ENCODE results near the gene GSAP. TPM values are rescaled to one million over a fixed set of nuclear protein-coding genes. Genes with fewer than 3 reads are reported as not detected.
A peak's percentile ranks its signal among the peaks of the same experiment; 100 is the strongest.

GSAP gene
- polyA plus RNA-seq, 6 donors from 2014 or later: 37.6 to 102 (median 43.5) TPM

- peak overlapping the region in 5 of 6 donors; percentile 82 to 93 (median 90) for H3K27ac Mint-ChIP-seq
- no peaks in the 10 kb centered on the region for H3K9me3 Mint-ChIP-seq
- peaks cover 43 to 84% (median 76%) of the 10 kb centered on the region in 3 donors for H3K4me1 Mint-ChIP-seq
- ATAC-seq (ENCODE audit: low read depth in 2 of 2): no peak
- H3K4me3 Mint-ChIP-seq: peak overlapping the region; percentile 67 to 95 (median 91)
- H3K36me3 Mint-ChIP-seq: no peaks in the 10 kb centered on the region
- H3K27me3 Mint-ChIP-seq: no peaks in the 10 kb centered on the region
- DNase-seq: no peak
Observed at GRCh38 chr7:77413128-77413527, 3.0 kb downstream of the GSAP start.

- DNase-seq (no peak), ATAC-seq (ENCODE audit: low read depth in 2 of 2) (no peak)
- Mint-ChIP-seq H3K4me3 (no peak overlapping the region), H3K27me3 (no peaks in the 10 kb centered on the region), H3K4me1 (peaks cover 27 to 67% (median 59%) of the 10 kb centered on the region in 3 donors), H3K9me3 (no peaks in the 10 kb centered on the region), H3K36me3 (no peaks in the 10 kb centered on the region), H3K27ac (peak overlapping the region in 2 of 6 donors; percentile 16 to 44)
Observed at GRCh38 chr7:77409739-77410547, 6.2 kb downstream of the GSAP start.

GRCh38 chr7:77409005-77409738 is 7.0 kb downstream of the GSAP start:
- Mint-ChIP-seq H3K27ac (peak overlapping the region in 4 of 6 donors; percentile 38 to 62 (median 43)), H3K27me3 (no peaks in the 10 kb centered on the region), H3K36me3 (no peaks in the 10 kb centered on the region), H3K4me1 (peaks cover 21 to 59% (median 51%) of the 10 kb centered on the region in 3 donors), H3K9me3 (no peaks in the 10 kb centered on the region), H3K4me3 (peak overlapping the region in 1 of 8 donors; percentile 50)
- DNase-seq: no peak
- no peak for ATAC-seq (ENCODE audit: low read depth in 2 of 2)

GRCh38 chr7:77407906-77408305 is 8.2 kb downstream of the GSAP start:
- Mint-ChIP-seq H3K36me3 (peaks cover 8 to 11% of the 10 kb centered on the region in 2 donors), H3K27ac (peak overlapping the region in 2 of 6 donors; percentile 58 to 63), H3K4me1 (peaks cover 23 to 59% (median 39%) of the 10 kb centered on the region in 3 donors), H3K4me3 (no peak overlapping the region), H3K9me3 (no peaks in the 10 kb centered on the region), H3K27me3 (no peaks in the 10 kb centered on the region)
- no peak for DNase-seq
- no peak for ATAC-seq (ENCODE audit: low read depth in 2 of 2)

DNA sequence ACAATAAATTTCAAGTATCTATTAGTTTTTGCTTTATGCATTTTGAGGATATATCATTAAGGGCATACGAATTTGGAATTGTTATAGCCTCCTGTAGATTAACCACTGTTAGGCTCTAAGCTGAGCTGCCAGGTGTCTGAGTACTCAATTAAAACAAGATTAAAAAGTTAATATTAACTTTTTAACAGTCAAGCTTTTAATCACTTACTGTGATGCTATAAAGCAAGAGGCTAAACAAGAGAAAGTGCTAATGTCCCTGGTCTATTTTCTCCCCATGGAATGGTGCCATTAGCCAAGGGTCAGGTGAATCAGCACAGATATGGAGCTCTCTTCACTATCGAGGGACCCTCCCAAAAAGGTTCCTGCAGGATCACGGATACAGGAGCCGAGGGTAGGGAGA is 9.7 kb downstream of the GSAP start:
- peaks cover 8 to 15% of the 10 kb centered on the region in 2 donors for H3K36me3 Mint-ChIP-seq
- H3K4me1 Mint-ChIP-seq: peaks cover 25 to 51% (median 29%) of the 10 kb centered on the region in 3 donors
- H3K27ac Mint-ChIP-seq: no peak overlapping the region
- no peak overlapping the region for H3K4me3 Mint-ChIP-seq
- no peak for ATAC-seq (ENCODE audit: low read depth in 2 of 2)
- no peaks in the 10 kb centered on the region for H3K27me3 Mint-ChIP-seq
- no peak for DNase-seq
- no peaks in the 10 kb centered on the region for H3K9me3 Mint-ChIP-seq

DNA sequence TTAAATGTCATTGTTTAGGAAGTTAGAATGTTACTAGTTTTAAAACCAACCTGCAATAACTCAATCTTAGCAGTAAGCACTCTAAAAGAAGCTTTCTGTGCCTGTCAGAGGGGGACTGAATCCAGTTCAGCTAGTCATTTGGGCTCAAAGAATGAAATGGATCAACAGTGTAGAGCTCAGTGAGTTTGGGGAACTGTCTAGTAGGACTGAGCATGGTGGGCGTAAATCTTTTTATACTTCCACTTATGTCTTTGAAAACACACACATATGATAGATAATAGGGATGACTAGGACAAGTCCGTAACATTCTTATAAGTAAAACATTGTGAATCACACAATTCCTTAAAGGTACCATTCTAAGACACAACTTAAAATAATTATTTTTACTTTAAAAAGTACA is 11.5 kb downstream of the GSAP start:
- Mint-ChIP-seq H3K27me3 (no peaks in the 10 kb centered on the region), H3K4me3 (no peak overlapping the region), H3K36me3 (peaks cover 8 to 22% of the 10 kb centered on the region in 2 donors), H3K27ac (peak overlapping the region in 2 of 6 donors; percentile 5 to 57), H3K9me3 (no peaks in the 10 kb centered on the region), H3K4me1 (peaks cover 34 to 51% (median 36%) of the 10 kb centered on the region in 3 donors)
- DNase-seq (no peak), ATAC-seq (ENCODE audit: low read depth in 2 of 2) (no peak)

- DNase-seq (no peak), ATAC-seq (ENCODE audit: low read depth in 2 of 2) (no peak)
- Mint-ChIP-seq H3K9me3 (no peaks in the 10 kb centered on the region), H3K4me3 (no peak overlapping the region), H3K36me3 (peaks cover 8 to 22% of the 10 kb centered on the region in 2 donors), H3K4me1 (peaks cover 37 to 51% (median 41%) of the 10 kb centered on the region in 3 donors), H3K27me3 (no peaks in the 10 kb centered on the region), H3K27ac (peak overlapping the region in 2 of 6 donors; percentile 29 to 66)
Observed at GRCh38 chr7:77403957-77404356, 12.2 kb downstream of the GSAP start.

DNA sequence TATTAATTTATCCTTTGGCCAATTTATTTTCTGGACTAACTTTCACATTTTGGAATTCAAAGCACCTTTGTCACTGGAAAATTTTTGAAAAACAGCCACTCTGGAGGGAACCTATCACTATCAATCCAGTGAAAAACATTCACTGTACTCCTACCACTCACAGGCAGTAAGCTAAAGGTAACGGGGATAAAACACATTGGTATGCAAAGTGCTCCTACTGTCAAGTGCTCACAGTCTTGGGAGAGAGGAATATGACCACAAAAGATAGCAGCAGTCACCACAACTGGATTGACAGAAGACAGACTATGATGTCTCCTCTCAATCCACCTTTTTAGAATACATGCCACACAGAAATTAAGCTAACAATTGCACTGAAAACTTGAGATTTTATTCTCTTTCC is 13.3 kb downstream of the GSAP start:
- peak overlapping the region in 3 of 6 donors; percentile 60 to 83 (median 66) for H3K27ac Mint-ChIP-seq
- ATAC-seq (ENCODE audit: low read depth in 2 of 2) (no peak), DNase-seq (no peak)
- no peaks in the 10 kb centered on the region for H3K27me3 Mint-ChIP-seq
- peaks cover 27 to 46% (median 39%) of the 10 kb centered on the region in 3 donors for H3K4me1 Mint-ChIP-seq
- peaks cover 8 to 22% of the 10 kb centered on the region in 2 donors for H3K36me3 Mint-ChIP-seq
- H3K9me3 Mint-ChIP-seq: no peaks in the 10 kb centered on the region
- no peak overlapping the region for H3K4me3 Mint-ChIP-seq

DNA sequence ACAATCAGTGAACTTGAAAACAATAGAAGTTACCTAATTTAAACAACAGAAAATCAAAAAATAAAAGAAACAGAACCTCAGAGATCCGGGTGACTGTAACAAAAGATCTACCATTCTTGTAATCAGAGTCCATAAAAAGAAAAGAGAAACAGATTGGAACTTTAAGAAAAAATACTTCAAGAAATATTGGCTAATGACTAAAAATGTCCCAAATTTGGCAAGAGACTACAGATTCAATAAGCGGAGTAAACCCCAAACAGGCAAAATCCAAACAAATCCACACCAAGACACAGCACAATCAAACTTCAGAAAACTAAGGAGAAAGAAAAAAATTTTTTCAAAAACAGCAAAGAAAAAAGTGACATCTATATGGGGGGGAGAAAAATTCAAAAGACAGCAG is 15.1 kb downstream of the GSAP start:
- Mint-ChIP-seq H3K9me3 (no peaks in the 10 kb centered on the region), H3K4me1 (peaks cover 27 to 47% (median 39%) of the 10 kb centered on the region in 3 donors), H3K27me3 (no peaks in the 10 kb centered on the region), H3K27ac (peak overlapping the region in 5 of 6 donors; percentile 44 to 87 (median 53)), H3K36me3 (peaks cover 17 to 25% of the 10 kb centered on the region in 2 donors), H3K4me3 (peak overlapping the region in 5 of 8 donors; percentile 16 to 78 (median 35))
- ATAC-seq (ENCODE audit: low read depth in 2 of 2) (no peak), DNase-seq (no peak)

DNA sequence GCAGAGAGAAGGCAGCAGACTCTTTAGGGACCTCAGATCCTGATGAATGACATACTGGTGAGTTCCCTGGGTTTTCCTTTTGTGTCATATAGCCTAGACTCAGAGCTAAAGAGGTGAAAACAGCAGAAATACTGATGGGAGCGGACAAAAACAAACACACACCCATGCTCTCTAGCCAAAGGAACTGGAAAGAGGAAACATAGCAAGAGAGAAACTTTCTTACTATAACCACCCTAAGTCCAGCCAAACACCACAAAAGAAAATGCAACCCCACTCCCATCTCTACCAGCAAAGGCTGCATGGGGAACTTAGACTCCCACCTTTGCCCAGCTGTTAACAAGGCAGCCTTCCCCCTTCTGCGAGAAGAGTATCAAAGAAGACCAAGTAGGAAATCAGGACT is 16.3 kb downstream of the GSAP start:
- no peak for ATAC-seq (ENCODE audit: low read depth in 2 of 2)
- no peaks in the 10 kb centered on the region for H3K27me3 Mint-ChIP-seq
- DNase-seq: no peak
- no peaks in the 10 kb centered on the region for H3K9me3 Mint-ChIP-seq
- peaks cover 28 to 54% (median 45%) of the 10 kb centered on the region in 3 donors for H3K4me1 Mint-ChIP-seq
- peak overlapping the region; percentile 8 to 79 (median 42) for H3K27ac Mint-ChIP-seq
- peak overlapping the region in 5 of 8 donors; percentile 21 to 78 (median 48) for H3K4me3 Mint-ChIP-seq
- H3K36me3 Mint-ChIP-seq: peaks cover 26 to 35% of the 10 kb centered on the region in 2 donors

DNA sequence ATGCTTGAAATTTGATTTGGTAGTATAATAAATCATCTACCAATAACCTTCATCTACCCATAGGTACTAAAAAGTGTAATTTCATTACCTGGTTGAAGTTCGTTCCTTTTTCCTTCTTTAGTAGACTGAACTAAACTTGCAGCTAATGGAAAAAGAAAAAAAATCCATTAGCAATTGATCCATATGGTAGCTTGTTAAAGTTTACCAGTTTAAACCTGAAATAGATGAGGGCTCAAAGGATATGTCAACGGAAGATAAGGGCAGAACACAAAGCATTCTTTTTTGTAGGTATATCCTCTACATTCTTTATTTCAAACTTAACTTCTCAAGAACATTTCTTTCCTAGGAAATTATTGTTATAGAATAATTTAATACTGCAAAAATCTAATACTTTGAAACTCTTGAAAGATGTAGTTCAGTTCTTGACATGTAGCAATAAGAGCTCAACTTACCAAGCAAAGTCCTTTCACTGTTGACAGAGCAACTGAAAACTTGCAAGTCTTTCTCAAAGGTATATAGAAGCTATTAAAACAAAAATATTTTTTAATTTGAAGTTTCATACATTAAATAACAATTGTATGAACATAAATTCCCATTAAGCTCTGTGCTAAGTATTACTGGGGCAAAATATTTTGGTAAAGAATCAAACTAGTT is 19.1 kb downstream of the GSAP start:
- H3K9me3 Mint-ChIP-seq: no peaks in the 10 kb centered on the region
- H3K27me3 Mint-ChIP-seq: no peaks in the 10 kb centered on the region
- peaks cover 26 to 29% of the 10 kb centered on the region in 2 donors for H3K36me3 Mint-ChIP-seq
- H3K4me3 Mint-ChIP-seq: no peak overlapping the region
- no peak for ATAC-seq (ENCODE audit: low read depth in 2 of 2)
- H3K27ac Mint-ChIP-seq: no peak overlapping the region
- DNase-seq: no peak
- H3K4me1 Mint-ChIP-seq: peaks cover 50 to 65% (median 50%) of the 10 kb centered on the region in 3 donors

DNA sequence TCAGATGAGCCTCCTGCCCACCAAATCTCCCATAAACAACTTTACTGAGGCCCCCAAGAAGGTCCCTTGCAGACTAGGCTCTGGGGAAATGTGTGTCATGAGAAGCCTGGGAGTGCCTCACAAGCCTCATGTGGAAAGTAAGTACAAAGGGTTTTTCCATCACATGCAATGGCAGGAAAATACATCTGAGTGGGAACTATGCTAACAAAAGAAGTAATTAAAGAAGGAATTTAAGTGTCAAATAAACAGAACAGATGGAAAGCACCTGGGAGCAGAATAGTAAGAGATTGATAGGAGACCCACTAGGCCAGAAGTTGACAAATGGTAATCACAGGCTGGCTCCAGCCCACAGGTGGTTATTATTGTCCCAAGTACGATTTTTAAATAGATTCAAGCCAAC is 20.5 kb downstream of the GSAP start:
- peak overlapping the region in 2 of 6 donors; percentile 68 to 92 for H3K27ac Mint-ChIP-seq
- H3K27me3 Mint-ChIP-seq: no peaks in the 10 kb centered on the region

DNA sequence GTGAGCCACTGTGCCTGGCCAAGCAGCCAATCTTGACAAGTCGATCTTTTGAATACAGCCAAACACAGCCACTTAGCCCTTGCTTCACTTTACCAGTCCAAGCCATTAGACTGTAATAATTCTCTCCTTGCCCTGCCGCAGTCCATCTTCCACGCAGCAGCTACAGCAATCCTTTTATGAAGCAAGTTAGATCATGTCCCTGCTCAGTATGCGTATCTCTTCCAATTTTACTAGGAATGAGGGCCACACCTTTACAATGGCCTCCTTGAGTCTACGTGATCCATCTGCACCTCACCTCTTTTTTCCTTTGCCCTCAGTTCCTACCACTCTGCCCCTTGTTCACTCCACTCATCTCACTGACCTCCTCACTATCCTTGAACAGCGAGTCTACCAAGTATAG is 22.2 kb downstream of the GSAP start:
- no peaks in the 10 kb centered on the region for H3K27me3 Mint-ChIP-seq
- H3K4me1 Mint-ChIP-seq: peaks cover 32 to 45% (median 36%) of the 10 kb centered on the region in 3 donors
- peak overlapping the region in 3 of 8 donors; percentile 17 to 77 (median 54) for H3K4me3 Mint-ChIP-seq
- peaks cover 23 to 32% of the 10 kb centered on the region in 2 donors for H3K36me3 Mint-ChIP-seq
- ATAC-seq (ENCODE audit: low read depth in 2 of 2): no peak
- DNase-seq: no peak
- peak overlapping the region; percentile 22 to 92 (median 69) for H3K27ac Mint-ChIP-seq
- H3K9me3 Mint-ChIP-seq: no peaks in the 10 kb centered on the region

More for the DNA sequence above, 20.5 kb downstream of the GSAP start:
- Mint-ChIP-seq H3K4me1 (peaks cover 48 to 62% (median 52%) of the 10 kb centered on the region in 3 donors), H3K36me3 (peaks cover 20 to 32% of the 10 kb centered on the region in 2 donors), H3K9me3 (no peaks in the 10 kb centered on the region), H3K4me3 (no peak overlapping the region)
- DNase-seq (no peak), ATAC-seq (ENCODE audit: low read depth in 2 of 2) (no peak)
